Right hindlimb (tissue), 1 donor: ENCODE measurements around the gene GPR39.
"Not testable (repeated sequence)": the region's sequence is repeated elsewhere in the genome, so short reads cannot be mapped to it uniquely, and the experiment has no call there.

ENCODE experiments used
- DNase-seq: peaks from one replicate; pipeline ENCODE4 v3.0.0-alpha.2; 2018

Gene GPR39

GRCh38 chr2:132416723-132417395 lies at the start of gene GPR39:
GPR39 (plus strand) TSS chr2:132416805.
- DNase-seq, result no peak

- DNase-seq, result no peak
Measured at GRCh38 chr2:132368191-132368590, 48.4 kb upstream of the GPR39 start.

DNA sequence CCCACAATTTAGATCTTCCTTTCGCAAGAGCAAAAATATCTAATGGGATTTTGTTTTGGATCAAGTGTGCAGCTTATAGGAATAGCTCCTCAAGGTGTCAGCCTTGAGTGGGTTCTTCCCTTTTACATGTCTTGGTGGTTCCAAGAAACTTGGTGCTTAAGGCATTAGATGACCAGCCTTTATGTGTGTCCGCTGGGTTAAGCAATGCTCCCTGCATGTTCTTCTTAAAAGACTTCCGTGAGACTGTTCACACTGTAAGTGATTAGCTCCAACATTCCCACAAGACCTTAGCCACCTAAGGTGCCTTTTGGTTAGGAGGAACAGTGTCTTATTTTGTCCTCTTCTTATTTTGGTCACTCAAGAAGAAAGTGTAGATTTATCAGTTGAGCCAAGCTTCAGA lies 44.3 kb upstream of the GPR39 start:
- DNase-seq, result no peak

GRCh38 chr2:132373391-132374135 lies 43.0 kb upstream of the GPR39 start:
- DNase-seq, result no peak

- DNase-seq, result no peak
Measured at GRCh38 chr2:132374151-132374550, 42.5 kb upstream of the GPR39 start.

GRCh38 chr2:132374551-132374950 lies 42.1 kb upstream of the GPR39 start:
- DNase-seq, result no peak

DNA sequence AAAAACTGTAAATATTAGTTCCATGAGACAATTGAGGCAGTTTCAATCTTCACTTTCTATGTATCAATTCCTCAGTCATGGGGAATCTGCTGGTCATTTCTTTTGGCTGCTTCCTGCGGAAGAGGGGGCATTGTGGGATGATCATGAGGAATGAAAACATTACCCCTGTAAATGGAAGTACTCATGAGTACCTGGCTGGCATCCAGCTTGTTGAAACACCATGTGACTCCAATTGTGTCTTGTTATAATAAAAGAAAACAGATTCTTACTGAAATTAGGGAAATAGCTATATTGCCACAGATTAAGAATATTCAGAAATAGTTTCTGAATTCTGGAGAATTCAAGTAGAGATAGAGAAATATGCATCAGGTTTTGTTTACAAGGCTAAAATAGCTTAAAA lies 41.6 kb upstream of the GPR39 start:
- DNase-seq, result no peak

GRCh38 chr2:132381376-132381775 lies 35.2 kb upstream of the GPR39 start:
- DNase-seq, result no peak

GRCh38 chr2:132383956-132384355 lies 32.6 kb upstream of the GPR39 start:
- peak; percentile 23 for DNase-seq

DNA sequence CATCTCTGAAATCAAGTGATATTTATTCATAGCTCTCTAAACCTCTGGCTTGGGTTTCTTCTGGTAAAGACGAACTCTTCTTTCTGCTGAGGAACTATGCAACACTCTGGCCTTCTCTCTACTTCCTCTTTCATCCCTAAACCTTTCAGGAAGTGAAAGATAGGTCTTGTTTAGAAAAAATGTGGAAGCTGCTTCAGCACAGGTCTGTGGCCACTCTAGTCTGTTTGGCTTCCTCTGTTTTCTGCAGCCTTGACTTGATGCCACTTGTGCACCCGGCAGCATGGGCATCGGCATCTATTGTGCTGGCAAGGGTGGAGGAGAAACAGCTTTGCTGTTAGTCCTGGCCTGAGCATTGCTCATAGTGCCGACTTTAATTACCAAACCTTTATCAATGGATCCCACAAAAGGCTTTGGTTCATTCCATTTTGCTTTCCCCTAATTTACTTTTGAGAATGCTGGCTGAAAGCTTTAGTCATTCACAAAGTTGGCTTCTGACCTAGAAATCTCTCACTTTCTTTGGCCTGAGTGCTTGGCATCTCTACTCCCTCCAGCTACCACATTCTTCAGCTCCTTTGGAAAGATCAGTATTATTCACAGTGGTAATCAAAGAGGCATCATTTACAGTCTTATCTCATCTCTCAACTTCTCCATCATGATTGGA lies 32.0 kb upstream of the GPR39 start:
- no peak for DNase-seq

GRCh38 chr2:132387126-132387525 lies 29.5 kb upstream of the GPR39 start:
- no peak for DNase-seq

DNA sequence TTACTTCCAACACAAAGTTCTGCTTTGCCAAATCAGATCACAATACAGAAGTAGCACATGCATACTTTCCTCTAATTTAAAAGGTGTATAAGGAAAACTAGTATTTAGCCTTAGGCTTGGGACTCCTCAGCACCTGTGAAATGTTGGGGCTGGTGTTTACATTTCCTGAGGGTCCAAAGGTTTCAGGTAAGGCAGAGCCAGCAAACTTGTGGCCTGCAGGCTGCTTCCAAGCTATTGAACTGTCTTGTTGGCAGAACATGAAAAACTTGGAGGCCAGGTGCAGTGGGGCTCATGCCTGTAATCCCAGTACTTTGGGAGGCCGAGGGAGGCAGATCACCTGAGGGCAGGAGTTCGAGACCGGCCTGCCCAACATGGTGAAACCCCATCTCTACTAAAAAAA lies 26.5 kb upstream of the GPR39 start:
- no peak for DNase-seq

GRCh38 chr2:132391378-132391777 lies 25.2 kb upstream of the GPR39 start:
- DNase-seq, result no peak

GRCh38 chr2:132392221-132392620 lies 24.4 kb upstream of the GPR39 start:
- no peak for DNase-seq

- no peak for DNase-seq
Measured at GRCh38 chr2:132392879-132393278, 23.7 kb upstream of the GPR39 start.

DNA sequence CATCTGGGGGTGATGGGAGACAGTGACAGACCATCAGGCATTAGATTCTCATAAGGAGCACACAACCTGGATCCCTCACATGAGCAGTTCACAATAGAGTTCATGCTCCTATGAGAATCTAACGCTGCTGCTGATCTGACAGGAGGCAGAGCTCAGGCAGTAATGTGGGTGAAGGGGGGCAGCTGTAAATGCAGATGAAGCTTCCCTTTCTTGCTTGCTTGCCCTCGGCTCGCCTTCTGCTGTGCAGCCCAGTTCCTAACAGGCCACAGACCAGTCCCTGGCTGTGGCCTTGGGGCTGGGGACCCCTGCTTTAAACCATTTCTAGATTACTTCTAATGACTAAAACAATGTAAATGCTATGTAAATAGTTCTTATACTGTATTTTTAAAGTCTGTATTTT lies 19.6 kb upstream of the GPR39 start:
- not testable (repeated sequence) for DNase-seq

DNA sequence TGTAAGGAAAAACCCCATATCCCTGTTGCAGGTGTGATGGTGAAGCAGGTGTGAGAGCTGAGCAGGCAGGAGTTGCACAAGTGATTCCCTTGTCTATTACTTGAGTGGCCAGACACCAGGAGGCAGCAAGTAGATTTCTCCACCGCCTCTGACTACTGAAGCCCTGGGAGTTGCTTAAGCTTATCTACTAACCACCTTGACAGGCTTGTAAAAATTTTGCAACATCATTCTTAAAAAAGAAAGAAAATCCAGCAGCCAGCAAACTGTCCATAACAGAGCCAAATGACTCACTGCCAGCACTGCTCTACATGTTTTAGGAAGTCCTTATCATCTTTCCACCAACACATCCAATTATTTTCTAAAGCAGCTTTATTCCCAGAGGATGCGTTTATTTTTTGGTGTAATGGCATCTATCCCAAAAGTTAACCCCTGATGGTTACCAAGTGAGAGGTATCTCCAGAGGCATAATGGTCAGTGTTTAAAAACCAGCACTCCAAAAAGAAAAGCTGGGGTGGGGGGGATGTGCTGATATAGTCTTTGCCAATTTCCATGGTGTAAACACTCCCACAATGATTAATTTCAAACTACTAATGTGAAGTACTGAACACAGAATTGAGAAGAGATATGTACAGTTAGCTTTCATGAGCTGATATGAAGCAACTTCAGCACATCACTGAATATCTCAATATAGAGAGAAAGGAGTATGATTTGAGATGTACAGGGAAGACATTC lies 16.3 kb upstream of the GPR39 start:
- DNase-seq, result no peak

GRCh38 chr2:132400901-132401240 lies 15.7 kb upstream of the GPR39 start:
- no peak for DNase-seq

- no peak for DNase-seq
Measured at GRCh38 chr2:132401326-132401725, 15.3 kb upstream of the GPR39 start.

GRCh38 chr2:132403146-132403545 lies 13.5 kb upstream of the GPR39 start:
- no peak for DNase-seq

- DNase-seq, result no peak
Measured at GRCh38 chr2:132404056-132404455, 12.5 kb upstream of the GPR39 start.

- DNase-seq, result no peak
Measured at GRCh38 chr2:132407784-132408183, 8.8 kb upstream of the GPR39 start.

GRCh38 chr2:132412021-132412420 lies 4.6 kb upstream of the GPR39 start:
- DNase-seq, result no peak

- no peak for DNase-seq
Measured at GRCh38 chr2:132414081-132414480, 2.5 kb upstream of the GPR39 start.
